Osteocyte (in vitro differentiated cells): ENCODE data around the gene NDRG2. TPM values are rescaled to one million over a fixed set of nuclear protein-coding genes. Genes with fewer than 3 reads are reported as not detected.

Source experiments
- DNase-seq: peaks from one replicate; pipeline ENCODE4 v3.0.0; 2021; ENCODE audit warnings: mixed read lengths; ENCODE audit not compliant: unreplicated experiment; ENCODE audit errors: extremely low spot score
- H3K27ac Mint-ChIP-seq: one replicate; pipeline ENCODE4 v1.8.0; 2021; ENCODE audit warnings: mild to moderate bottlenecking, mixed read lengths; ENCODE audit not compliant: unreplicated experiment
- H3K27me3 Mint-ChIP-seq: one replicate; pipeline ENCODE4 v1.8.0; 2021; ENCODE audit warnings: mixed read lengths; ENCODE audit not compliant: unreplicated experiment
- H3K36me3 Mint-ChIP-seq: one replicate; pipeline ENCODE4 v1.8.0; 2021; ENCODE audit warnings: mixed read lengths; ENCODE audit not compliant: unreplicated experiment
- H3K4me1 Mint-ChIP-seq: one replicate; pipeline ENCODE4 v1.8.0; 2021; ENCODE audit warnings: mixed read lengths; ENCODE audit not compliant: unreplicated experiment
- H3K4me3 Mint-ChIP-seq: one replicate; pipeline ENCODE4 v1.8.0; 2021; ENCODE audit warnings: mild to moderate bottlenecking, moderate library complexity, mixed read lengths; ENCODE audit not compliant: unreplicated experiment
- H3K9me3 Mint-ChIP-seq: one replicate; pipeline ENCODE4 v1.8.0; 2021; ENCODE audit warnings: mixed read lengths; ENCODE audit not compliant: unreplicated experiment
- total RNA-seq: library from RNA; stranded (reverse); gene quantifications from 2 replicates; pipeline ENCODE4 v1.2.1, GENCODE V29; 2021
- TF ChIP-seq, protein P1 (sequence below): fragments of 200-600 bp; sonication (generic); IDR thresholded peaks from 2 replicates; pipeline ENCODE4 v1.5.0; 2021; ENCODE audit warnings: antibody characterized with exemption, mild to moderate bottlenecking, moderate library complexity

NDRG2 gene
- total RNA-seq, 1 donor from 2014 or later, result 8.6 TPM

DNA sequence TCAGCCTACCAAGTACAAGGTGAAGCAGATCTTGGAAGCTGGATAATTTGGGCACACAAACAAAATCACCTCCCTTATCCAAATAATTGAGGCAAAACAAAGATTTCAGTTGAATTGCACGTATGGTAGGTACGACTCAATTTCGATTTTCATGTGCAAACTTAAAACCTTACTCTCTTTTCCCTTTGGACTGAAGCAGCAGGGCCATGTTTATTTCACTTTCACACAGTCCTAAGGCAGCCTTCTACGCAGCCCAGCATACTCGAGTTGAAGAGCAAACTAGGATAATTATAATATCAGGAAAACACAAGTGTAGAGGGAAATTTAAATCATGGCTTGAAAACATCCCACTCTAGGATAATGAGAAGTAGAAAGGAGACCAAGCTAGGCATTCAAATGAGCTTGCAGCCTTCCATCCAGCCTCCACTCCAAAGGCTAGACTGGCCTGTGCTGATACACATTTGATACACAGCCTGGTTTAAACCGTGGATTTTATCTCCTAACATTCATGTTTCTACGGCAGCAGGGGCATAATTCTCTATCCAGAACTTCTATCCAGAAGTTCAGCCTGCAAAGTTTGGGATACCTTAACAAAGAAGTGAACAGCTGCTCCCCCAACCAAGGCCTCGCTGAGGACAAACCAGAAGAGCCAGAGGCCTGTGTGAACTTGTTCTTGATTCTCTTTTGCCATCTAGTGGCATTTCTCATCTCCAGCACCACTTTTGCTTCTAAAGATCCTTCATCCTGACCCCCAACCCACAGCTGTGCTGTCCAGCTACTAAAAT is 14.9 kb upstream of the NDRG2 start:
- H3K4me1 Mint-ChIP-seq, result peaks cover 38% of the 10 kb centered on the region
- H3K4me3 Mint-ChIP-seq, result no peak overlapping the region

DNA sequence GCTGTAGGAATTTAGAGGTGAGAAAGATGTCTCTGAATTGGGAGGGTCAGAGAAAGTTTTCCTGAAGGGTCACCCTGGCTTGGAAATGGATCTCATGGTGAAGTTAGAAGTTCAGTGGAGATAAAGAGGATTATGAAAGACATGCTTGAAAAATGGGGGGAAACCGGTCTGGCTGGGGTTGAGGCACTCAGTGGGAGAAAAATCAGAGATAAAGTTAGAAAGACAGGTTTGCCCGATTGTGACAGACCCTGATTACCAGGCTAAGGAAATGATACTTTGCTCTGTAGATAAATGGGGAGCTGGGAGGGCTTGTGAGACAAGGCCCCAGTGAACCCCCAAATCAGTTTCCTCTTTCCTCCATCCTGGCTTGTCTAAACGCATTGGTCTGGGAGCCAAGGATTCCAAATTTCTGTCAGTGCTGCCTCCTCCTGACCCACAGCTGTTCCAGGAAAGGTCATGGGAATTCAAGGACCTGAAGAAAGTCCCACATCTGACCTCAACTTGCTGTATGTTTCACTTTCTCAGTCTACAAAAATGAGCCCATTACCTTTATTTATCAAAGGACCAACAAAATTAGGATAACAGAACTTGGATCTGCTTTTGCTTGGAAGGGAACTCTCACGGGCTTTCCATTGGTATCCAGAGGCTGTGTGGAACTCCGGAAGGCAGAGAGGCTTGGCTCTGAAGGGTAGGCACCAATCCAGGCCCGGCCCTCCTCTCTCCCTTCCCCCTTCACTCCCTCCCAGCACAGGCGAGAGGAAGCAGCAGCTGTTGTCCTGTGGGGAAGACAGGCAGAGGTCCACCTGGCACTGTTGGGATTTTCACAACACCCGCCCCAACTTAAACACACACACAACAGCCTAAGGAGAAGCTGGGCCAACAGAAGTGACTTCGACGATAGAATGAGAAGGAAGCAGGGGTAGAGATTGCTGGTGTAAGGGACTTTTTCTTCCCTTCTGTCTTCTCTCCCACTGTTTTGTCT is 13.9 kb upstream of the NDRG2 start:
- Mint-ChIP-seq H3K9me3 (no peaks in the 10 kb centered on the region), H3K4me1 (peaks cover 31% of the 10 kb centered on the region), H3K4me3 (no peak overlapping the region), H3K36me3 (no peaks in the 10 kb centered on the region), H3K27me3 (peaks cover 32% of the 10 kb centered on the region), H3K27ac (peak overlapping the region; percentile 28)
- DNase-seq, result no peak
- TF ChIP-seq, protein P1, sequence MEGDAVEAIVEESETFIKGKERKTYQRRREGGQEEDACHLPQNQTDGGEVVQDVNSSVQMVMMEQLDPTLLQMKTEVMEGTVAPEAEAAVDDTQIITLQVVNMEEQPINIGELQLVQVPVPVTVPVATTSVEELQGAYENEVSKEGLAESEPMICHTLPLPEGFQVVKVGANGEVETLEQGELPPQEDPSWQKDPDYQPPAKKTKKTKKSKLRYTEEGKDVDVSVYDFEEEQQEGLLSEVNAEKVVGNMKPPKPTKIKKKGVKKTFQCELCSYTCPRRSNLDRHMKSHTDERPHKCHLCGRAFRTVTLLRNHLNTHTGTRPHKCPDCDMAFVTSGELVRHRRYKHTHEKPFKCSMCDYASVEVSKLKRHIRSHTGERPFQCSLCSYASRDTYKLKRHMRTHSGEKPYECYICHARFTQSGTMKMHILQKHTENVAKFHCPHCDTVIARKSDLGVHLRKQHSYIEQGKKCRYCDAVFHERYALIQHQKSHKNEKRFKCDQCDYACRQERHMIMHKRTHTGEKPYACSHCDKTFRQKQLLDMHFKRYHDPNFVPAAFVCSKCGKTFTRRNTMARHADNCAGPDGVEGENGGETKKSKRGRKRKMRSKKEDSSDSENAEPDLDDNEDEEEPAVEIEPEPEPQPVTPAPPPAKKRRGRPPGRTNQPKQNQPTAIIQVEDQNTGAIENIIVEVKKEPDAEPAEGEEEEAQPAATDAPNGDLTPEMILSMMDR, result no peak

More for the DNA sequence above, 14.9 kb upstream of the NDRG2 start:
- Mint-ChIP-seq H3K27me3 (peaks cover 31% of the 10 kb centered on the region), H3K27ac (no peak overlapping the region), H3K36me3 (no peaks in the 10 kb centered on the region), H3K9me3 (no peaks in the 10 kb centered on the region)
- no peak for DNase-seq
- TF ChIP-seq, protein P1, result peak; percentile 76

DNA sequence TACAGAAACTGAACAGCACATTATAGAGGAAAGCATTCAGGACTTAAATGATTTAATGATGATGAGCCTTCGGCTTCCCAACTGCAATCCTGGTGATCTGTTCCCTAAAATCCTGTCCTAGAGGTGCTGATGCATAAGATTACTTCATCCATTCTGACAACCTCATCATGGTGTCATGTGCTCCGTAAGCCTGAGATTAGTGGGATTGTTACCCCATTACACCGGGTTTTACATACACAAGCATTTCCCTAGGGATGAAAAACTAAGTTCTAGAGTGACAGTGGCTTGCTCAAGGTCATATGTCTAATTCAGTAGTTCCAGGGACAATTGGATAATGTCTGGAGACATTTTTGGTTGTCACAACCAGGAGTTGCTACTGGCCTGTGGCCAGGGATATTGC is 12.3 kb upstream of the NDRG2 start:
- Mint-ChIP-seq H3K36me3 (no peaks in the 10 kb centered on the region), H3K4me1 (peaks cover 15% of the 10 kb centered on the region), H3K27me3 (peaks cover 43% of the 10 kb centered on the region), H3K9me3 (no peaks in the 10 kb centered on the region), H3K27ac (no peak overlapping the region), H3K4me3 (no peak overlapping the region)
- TF ChIP-seq, protein P1, result no peak
- no peak for DNase-seq

DNA sequence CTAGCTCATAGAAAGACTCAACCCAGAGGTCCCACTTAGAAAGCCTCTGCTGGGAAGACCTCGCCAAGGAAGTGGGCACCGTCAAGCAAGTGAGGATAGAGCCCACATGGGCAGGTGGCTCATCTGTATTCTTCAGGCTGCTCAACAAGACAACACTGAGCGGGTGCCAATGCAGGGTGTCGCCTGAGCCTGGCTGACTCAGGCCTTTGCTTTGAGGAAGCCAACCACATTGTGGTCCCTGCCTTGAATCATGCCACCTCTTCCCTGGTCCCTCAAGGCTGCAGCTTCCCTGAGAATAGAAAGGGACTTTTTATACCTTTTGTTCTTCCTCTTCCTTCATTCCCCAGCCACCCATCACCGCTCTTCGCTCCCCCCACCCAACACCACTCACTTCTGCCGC is 11.9 kb upstream of the NDRG2 start:
- Mint-ChIP-seq H3K9me3 (no peaks in the 10 kb centered on the region), H3K4me3 (no peak overlapping the region), H3K36me3 (no peaks in the 10 kb centered on the region), H3K27ac (no peak overlapping the region), H3K27me3 (peaks cover 47% of the 10 kb centered on the region), H3K4me1 (peaks cover 13% of the 10 kb centered on the region)
- TF ChIP-seq, protein P1, result no peak
- no peak for DNase-seq

DNA sequence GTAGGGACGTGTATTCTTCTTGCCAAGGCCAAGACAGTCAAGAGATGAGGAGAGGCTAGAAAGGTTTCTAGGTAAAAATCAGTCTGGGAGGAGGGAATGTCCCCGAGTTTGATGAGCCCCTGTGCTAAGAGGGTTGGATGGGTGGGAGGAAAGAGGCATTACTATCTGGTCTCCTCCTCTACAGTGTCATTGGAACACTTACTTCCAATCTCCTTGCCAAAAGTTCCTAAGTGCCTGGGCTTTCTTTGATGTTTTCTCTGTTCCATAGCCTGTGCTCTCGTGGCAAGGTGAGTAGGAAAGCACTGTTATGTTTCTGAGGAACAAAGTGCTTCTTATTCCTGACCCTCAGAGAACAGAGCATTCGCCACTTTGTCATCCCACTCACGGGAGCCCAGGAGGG is 9.8 kb upstream of the NDRG2 start, which contains the start of gene RNASE13:
Gene RNASE13, minus strand, starts transcription at position 101 of the 400 bp plus-strand sequence. CDS start 519 bp downstream, outside the sequence.
- Mint-ChIP-seq H3K4me3 (no peak within 1 kb of the TSS), H3K36me3 (no peaks in the 10 kb centered on the region), H3K27ac (no peak within 1 kb of the TSS), H3K27me3 (peaks cover 56% of the 10 kb centered on the region), H3K9me3 (no peaks in the 10 kb centered on the region), H3K4me1 (peaks cover 9% of the 10 kb centered on the region)
- DNase-seq, result no peak
- TF ChIP-seq, protein P1, result no peak
